ENCODE measurements around the gene SGO1.
A peak's percentile ranks its signal among the peaks of the same experiment; 100 is the strongest.

Gene SGO1

DNA sequence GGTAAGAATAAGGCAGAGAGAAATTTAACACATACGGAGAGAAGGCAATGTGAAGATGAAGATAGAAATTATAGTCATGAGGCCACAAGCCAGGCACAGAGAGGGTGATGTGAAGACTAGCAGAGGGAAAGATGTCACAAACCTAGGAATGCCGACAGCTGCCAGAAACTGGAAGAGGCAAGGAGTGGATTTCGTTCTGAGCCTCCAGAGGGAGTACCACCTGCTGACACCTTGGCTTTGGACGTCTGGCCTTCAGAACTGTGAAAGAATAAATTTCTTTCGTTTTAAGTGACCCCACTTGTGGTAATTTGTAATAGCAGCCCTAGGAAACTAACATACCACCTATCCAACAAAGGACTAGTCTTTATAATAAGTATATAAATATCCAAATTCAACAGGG is 5.0 kb upstream of the SGO1 start:
- Mint-ChIP-seq H3K4me1 (peaks cover 3 to 8% of the 10 kb centered on the region in 2 donors), H3K27me3 (no peaks in the 10 kb centered on the region), H3K36me3 (no peaks in the 10 kb centered on the region), H3K27ac (no peak overlapping the region), H3K9me3 (peaks cover 0 to 2% of the 10 kb centered on the region in 2 donors), H3K4me3 (no peak overlapping the region)
- ATAC-seq (replicated peaks) (no peak), DNase-seq (no peak)

DNA sequence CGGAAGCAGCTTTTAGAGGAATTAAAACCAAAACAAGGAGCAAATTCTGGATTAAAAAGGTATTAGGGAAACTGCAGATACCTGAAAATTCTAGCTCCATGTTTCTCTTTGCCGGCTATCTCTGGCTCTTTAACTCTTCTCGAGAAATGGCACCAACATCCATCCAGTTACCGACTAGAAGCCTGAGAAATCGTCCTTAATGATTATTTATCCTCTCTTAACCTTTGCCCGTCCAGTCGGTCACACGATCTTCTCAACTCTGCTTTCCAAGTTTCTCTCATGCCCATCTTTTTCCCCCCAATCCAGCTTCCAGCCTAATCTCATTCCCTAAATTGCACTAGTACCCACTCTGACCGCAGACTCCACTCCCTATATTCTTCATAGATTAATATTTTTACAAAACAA is 596 bp upstream of the SGO1 start:
- ATAC-seq (replicated peaks) (peak; percentile 3 to 6), DNase-seq (no peak)
- Mint-ChIP-seq H3K27me3 (no peaks in the 10 kb centered on the region), H3K9me3 (no peaks in the 10 kb centered on the region), H3K4me1 (no peaks in the 10 kb centered on the region), H3K4me3 (no peak overlapping the region), H3K36me3 (peaks cover 4 to 5% of the 10 kb centered on the region in 2 donors), H3K27ac (no peak overlapping the region)

DNA sequence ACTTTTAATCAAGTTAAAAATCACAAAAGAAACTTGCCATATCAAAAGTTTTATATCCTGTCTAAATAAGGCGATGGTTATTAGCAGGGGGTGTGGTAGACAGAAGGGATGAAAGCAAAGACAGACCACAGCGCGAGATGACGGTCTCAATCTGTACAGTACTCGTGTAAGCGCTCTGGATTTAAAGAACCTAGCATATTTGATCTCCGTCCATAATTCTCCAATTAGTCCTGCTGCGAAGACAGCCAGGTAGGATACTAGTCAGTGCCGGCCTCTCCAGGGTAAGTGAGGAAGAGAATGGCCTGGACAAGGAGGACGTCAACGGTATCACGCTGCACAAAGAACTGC is 701 bp downstream of the SGO1 start:
- peak; percentile 4 for DNase-seq
- no peaks in the 10 kb centered on the region for H3K27me3 Mint-ChIP-seq

DNA sequence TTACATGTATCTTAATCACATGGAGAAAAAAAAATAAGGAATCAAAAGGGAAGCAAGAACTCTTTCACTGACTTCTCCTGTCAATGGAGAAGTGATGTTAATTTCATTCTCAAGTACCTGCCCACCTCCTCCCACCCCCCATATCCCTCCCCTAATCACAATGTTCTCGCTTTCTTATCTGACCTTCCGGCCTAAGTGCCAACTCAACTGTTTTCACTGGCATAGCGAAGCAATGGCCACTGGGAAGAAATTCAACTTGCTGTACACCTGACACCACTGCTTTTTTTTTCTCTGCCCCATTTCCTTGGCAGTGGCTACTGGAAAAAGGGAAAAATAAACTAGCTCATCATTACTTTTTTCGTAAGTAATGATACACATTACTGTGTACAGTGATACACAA is 3.8 kb downstream of the SGO1 start:
- Mint-ChIP-seq H3K4me3 (no peak overlapping the region), H3K4me1 (peaks cover 0 to 6% of the 10 kb centered on the region in 2 donors), H3K9me3 (no peaks in the 10 kb centered on the region), H3K27me3 (no peaks in the 10 kb centered on the region), H3K36me3 (peaks cover 16 to 27% of the 10 kb centered on the region in 2 donors), H3K27ac (no peak overlapping the region)
- DNase-seq (no peak), ATAC-seq (replicated peaks) (no peak)

More for the DNA sequence above, 701 bp downstream of the SGO1 start:
- H3K4me1 Mint-ChIP-seq, result no peaks in the 10 kb centered on the region
- H3K4me3 Mint-ChIP-seq, result no peak overlapping the region
- no peak overlapping the region for H3K27ac Mint-ChIP-seq
- no peaks in the 10 kb centered on the region for H3K9me3 Mint-ChIP-seq
- peak; percentile 2 to 16 for ATAC-seq (replicated peaks)
- H3K36me3 Mint-ChIP-seq, result peaks cover 6 to 7% of the 10 kb centered on the region in 2 donors

DNA sequence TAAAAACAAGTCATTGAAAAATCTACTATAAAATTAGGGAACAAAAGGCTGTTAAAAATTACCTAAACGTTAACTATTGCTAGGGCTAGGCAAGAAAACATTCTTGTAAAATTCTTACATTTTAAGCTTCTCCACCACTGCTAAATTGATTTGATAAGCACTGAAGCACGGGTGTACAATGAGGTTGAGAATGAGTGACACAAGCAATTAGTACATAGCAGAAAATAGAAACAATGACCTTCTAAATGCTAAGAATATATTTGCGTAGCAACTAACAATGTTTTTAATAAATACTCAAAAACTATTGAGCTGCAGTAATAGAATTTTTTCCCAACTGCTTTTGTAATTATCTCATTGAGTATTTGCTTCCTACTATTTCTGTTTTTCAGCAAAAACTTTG is 4.7 kb downstream of the SGO1 start:
- H3K27me3 Mint-ChIP-seq, result no peaks in the 10 kb centered on the region
- H3K4me3 Mint-ChIP-seq, result no peak overlapping the region
- H3K36me3 Mint-ChIP-seq, result peaks cover 16 to 27% of the 10 kb centered on the region in 2 donors

DNA sequence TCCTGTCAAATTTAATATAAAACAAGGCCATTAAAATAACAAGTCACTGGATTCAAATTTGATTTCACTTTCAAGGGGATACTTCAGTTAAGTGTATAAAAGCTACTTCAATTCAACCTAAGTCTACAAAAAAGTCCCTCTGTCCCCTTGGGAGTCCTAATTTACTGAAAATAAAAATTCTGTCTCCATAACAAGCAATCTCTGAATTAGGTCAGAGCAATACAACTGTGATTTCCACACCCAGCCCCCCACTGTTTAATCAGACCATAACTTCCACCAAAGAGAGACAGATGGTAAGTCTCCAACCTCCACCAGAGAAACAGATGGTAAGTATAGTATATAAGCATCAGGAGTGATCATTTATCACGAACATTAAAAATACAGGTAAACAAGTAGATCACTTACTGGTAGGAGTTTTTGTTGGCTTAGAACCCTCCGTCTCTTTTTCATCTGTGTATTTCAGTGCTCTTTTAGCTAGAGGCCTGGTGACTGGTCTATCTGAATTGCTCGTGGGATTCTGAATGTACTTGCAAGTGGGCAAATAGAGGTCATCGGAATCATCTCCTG is 12.1 kb downstream of the SGO1 start:
- H3K4me3 Mint-ChIP-seq, result no peak overlapping the region

More for the DNA sequence above, 4.7 kb downstream of the SGO1 start:
- Mint-ChIP-seq H3K9me3 (no peaks in the 10 kb centered on the region), H3K4me1 (peaks cover 0 to 6% of the 10 kb centered on the region in 2 donors), H3K27ac (no peak overlapping the region)
- DNase-seq (no peak), ATAC-seq (replicated peaks) (no peak)

DNA sequence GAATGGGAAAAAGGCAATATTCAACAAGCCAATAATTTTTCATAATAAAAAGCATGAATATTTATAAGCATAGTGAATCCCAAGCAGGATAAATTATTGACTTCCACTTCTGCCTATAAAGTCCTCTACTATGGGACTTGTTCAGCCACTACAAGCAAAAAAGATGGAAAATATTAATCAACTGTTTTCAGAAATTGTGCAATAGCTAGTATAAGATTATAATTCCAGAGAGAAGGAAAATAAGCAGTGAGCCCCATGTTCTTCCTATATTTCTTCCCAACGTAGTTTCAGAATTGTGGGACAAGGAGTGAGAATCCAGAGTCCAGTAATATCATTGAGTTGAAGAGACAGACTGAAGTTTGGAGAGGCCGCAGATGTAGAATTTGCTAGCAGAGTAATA is 24.3 kb downstream of the SGO1 start:
- peaks cover 30 to 42% of the 10 kb centered on the region in 2 donors for H3K36me3 Mint-ChIP-seq
- peaks cover 0 to 1% of the 10 kb centered on the region in 2 donors for H3K9me3 Mint-ChIP-seq
- H3K4me1 Mint-ChIP-seq, result peaks cover 16 to 51% of the 10 kb centered on the region in 2 donors
- no peak for DNase-seq
- ATAC-seq (replicated peaks), result no peak
- H3K4me3 Mint-ChIP-seq, result no peak overlapping the region
- H3K27me3 Mint-ChIP-seq, result no peaks in the 10 kb centered on the region
- no peak overlapping the region for H3K27ac Mint-ChIP-seq

More for the DNA sequence above, 12.1 kb downstream of the SGO1 start:
- ATAC-seq (replicated peaks), result peak; percentile 53 to 59
- no peak overlapping the region for H3K27ac Mint-ChIP-seq
- H3K4me1 Mint-ChIP-seq, result peaks cover 7 to 13% of the 10 kb centered on the region in 2 donors
- H3K9me3 Mint-ChIP-seq, result no peaks in the 10 kb centered on the region
- H3K36me3 Mint-ChIP-seq, result peaks cover 13 to 21% of the 10 kb centered on the region in 2 donors
- DNase-seq, result no peak
- H3K27me3 Mint-ChIP-seq, result no peaks in the 10 kb centered on the region

DNA sequence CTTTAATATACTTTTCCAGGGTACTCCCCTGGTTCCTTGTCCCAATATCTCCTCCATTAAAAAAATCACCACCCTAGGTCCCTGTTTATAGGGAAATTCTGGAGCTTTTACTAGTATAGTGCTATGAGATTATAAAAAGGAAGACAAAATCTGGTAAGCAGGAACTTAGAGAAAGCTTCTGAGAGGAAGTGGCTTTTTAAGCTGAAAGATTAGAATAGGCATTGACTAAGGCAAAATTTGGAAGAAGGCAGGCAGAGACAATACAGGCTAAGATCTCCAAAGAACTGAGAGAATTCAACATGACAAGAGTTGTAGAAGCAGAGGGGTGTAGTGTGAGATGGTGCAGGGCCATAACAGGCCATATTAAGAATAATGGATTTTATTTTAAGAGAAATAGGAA is 25.8 kb downstream of the SGO1 start:
- ATAC-seq (replicated peaks) (no peak), DNase-seq (no peak)
- Mint-ChIP-seq H3K9me3 (peaks cover 0 to 1% of the 10 kb centered on the region in 2 donors), H3K36me3 (peaks cover 29 to 40% of the 10 kb centered on the region in 2 donors), H3K27me3 (no peaks in the 10 kb centered on the region), H3K27ac (peak overlapping the region; percentile 75), H3K4me1 (peaks cover 18 to 51% of the 10 kb centered on the region in 2 donors), H3K4me3 (no peak overlapping the region)

DNA sequence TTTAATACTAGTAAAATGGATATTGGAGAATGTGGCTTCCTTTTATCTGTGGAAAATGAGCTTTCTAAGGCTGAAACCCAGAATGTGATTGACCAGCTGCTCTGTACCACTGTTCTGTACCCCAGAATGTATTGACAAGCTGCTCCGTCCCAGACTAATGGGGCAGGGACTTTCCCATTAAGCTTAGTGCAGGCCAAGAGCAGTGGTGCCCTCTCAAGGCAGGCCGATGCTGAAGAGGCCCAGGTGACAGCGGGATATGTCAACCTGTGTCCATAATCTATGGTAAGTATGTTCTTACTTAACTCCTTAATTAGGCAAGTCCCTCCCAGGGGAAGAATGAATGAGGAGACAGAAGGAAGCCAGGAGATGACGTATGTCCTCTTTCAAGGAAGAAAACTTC is 31.1 kb downstream of the SGO1 start:
- Mint-ChIP-seq H3K9me3 (no peaks in the 10 kb centered on the region), H3K4me1 (peaks cover 6% of the 10 kb centered on the region in 2 donors), H3K27ac (peak overlapping the region; percentile 20), H3K36me3 (peaks cover 29 to 31% of the 10 kb centered on the region in 2 donors), H3K27me3 (no peaks in the 10 kb centered on the region), H3K4me3 (no peak overlapping the region)
- peak; percentile 29 to 42 for ATAC-seq (replicated peaks)
- no peak for DNase-seq

DNA sequence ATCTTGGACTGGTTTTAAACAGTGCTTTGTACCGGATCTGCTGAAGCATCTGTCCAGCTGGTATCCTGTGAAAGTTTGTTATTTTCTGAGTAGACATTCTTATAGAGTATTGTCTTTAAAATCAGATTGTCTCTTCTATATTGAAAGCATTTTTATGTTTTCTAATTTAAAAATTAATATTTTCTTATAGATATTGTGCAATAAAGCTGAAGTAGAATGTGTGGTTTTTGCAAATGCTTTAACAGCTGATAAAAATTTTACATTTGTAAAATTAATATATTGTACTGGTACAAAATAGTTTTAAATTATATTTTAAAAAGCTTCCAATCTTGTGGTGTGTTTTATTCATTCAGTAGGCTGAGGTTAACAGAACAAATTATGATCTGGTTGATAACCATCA is 31.9 kb downstream of the SGO1 start:
- Mint-ChIP-seq H3K27me3 (no peaks in the 10 kb centered on the region), H3K4me3 (no peak overlapping the region), H3K36me3 (peaks cover 30 to 31% of the 10 kb centered on the region in 2 donors), H3K4me1 (peaks cover 0 to 2% of the 10 kb centered on the region in 2 donors), H3K27ac (no peak overlapping the region), H3K9me3 (no peaks in the 10 kb centered on the region)
- ATAC-seq (replicated peaks) (no peak), DNase-seq (no peak)

DNA sequence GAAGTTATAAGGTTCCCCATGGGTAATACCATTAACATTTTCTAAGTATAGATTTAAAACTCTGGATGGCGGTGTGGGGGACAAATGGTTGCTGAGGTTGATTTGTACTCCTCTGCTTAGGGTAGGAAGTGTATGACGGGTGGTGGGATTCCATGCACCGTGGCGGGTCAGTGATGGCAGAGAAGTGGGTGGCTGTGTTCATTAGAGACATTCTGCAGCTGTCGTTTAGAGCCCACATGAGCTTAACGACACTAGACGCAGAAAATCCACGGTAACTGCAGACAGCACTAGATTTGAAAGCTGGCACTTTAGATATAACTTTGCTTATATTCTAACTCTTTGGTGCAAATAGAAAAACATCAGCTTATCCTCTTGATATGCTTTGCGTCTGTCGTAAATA is 37.5 kb downstream of the SGO1 start:
- H3K36me3 Mint-ChIP-seq, result peaks cover 26 to 37% of the 10 kb centered on the region in 2 donors
- H3K4me3 Mint-ChIP-seq, result no peak overlapping the region
- no peaks in the 10 kb centered on the region for H3K9me3 Mint-ChIP-seq
- no peaks in the 10 kb centered on the region for H3K4me1 Mint-ChIP-seq
- H3K27ac Mint-ChIP-seq, result no peak overlapping the region
- no peak for ATAC-seq (replicated peaks)
- H3K27me3 Mint-ChIP-seq, result no peaks in the 10 kb centered on the region
- no peak for DNase-seq

DNA sequence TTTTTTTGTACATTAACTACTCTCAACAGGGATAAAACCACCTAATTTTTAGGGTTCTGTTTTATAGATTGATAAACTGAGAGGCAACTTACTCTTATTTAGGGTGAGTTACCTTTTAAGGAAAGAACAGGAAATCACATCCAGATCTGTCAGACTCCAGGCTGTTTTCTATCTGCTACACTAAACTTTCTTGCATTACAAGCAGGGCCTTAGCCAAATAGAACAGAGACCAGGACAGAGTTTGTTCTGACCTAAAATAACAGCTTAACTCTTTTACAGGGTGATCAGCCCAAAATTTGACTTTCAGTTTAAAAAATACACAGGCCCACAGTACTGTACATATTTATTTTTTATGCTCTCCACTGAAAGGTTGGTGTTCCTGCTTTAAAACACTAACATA is 38.6 kb downstream of the SGO1 start:
- no peaks in the 10 kb centered on the region for H3K27me3 Mint-ChIP-seq
- ATAC-seq (replicated peaks) (no peak), DNase-seq (no peak)
- H3K4me1 Mint-ChIP-seq, result no peaks in the 10 kb centered on the region
- H3K36me3 Mint-ChIP-seq, result peaks cover 36 to 48% of the 10 kb centered on the region in 2 donors
- H3K9me3 Mint-ChIP-seq, result no peaks in the 10 kb centered on the region
- H3K4me3 Mint-ChIP-seq, result no peak overlapping the region
- no peak overlapping the region for H3K27ac Mint-ChIP-seq

DNA sequence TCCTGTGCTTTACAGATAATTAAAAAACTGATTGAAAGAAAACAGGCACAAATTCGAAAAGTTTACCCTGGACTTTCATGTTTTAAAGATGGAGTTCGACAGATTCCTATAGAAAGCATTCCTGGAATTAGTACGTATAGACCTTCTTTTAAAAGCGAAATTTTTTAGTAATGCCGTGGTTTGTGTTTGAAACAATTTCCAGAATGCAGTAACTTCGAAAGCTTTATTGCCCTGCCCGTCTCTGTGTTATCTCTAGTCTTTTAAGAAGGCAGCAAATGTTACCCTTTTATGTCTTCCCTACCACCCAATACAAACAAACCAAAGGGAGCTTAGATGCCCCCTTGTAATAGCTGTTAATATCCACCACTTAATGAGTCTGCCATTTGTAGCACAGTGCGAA is 39.7 kb downstream of the SGO1 start:
- no peaks in the 10 kb centered on the region for H3K9me3 Mint-ChIP-seq
- H3K4me3 Mint-ChIP-seq, result no peak overlapping the region
- H3K4me1 Mint-ChIP-seq, result no peaks in the 10 kb centered on the region
- no peak for DNase-seq
- no peaks in the 10 kb centered on the region for H3K27me3 Mint-ChIP-seq
- peaks cover 39 to 51% of the 10 kb centered on the region in 2 donors for H3K36me3 Mint-ChIP-seq
- no peak overlapping the region for H3K27ac Mint-ChIP-seq
- no peak for ATAC-seq (replicated peaks)

DNA sequence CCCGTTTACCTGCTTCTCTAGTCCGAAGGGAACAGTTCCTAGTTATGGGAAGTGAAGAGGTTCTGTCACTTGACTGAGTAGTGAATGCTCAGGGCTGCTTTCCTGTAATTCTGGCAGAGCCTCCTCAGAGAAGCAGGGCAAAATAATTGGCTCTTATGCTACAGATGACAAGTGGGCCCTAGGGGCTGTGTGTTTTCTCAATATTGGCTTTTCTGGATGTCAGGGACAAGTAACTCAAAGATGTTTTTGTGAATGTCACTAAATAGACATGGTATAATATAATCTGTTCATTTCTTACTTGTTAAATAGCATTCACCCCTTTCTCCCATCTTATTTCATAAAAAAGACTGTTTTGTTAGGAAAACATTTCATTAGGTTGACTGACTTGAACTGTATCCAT is 40.1 kb downstream of the SGO1 start:
- Mint-ChIP-seq H3K9me3 (no peaks in the 10 kb centered on the region), H3K27ac (no peak overlapping the region), H3K27me3 (no peaks in the 10 kb centered on the region), H3K4me1 (peaks cover 2 to 3% of the 10 kb centered on the region in 2 donors), H3K36me3 (peaks cover 42 to 54% of the 10 kb centered on the region in 2 donors), H3K4me3 (no peak overlapping the region)
- ATAC-seq (replicated peaks), result no peak
- DNase-seq, result no peak

DNA sequence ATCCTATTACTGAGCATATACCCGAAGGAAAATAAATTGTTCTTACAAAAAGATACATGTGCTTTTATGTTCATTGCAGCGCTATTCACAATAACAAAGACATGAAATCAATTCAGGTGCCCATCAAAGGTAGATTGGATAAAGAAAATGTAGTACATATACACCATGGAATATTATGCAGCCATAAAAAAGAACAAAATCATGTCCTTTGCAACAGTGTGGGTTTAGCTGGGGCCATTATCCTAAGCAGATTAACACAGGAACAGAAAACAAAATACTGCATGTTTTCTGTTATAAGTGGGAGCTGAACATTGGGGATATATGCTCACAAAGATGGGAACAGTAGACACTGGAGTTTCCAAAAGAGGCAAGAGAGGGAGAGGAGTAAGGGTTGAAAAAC is 42.5 kb downstream of the SGO1 start:
- H3K36me3 Mint-ChIP-seq, result peaks cover 34 to 53% of the 10 kb centered on the region in 2 donors

More for the DNA sequence above, 42.5 kb downstream of the SGO1 start:
- no peaks in the 10 kb centered on the region for H3K27me3 Mint-ChIP-seq
- no peak overlapping the region for H3K4me3 Mint-ChIP-seq
- ATAC-seq (replicated peaks) (no peak), DNase-seq (no peak)
- H3K27ac Mint-ChIP-seq, result no peak overlapping the region
- no peaks in the 10 kb centered on the region for H3K9me3 Mint-ChIP-seq
- H3K4me1 Mint-ChIP-seq, result peaks cover 3 to 6% of the 10 kb centered on the region in 2 donors

Measured in stimulated activated naive B cell treated with anti-CD40 and anti-IgM and Interleukin-4, amounts not matched to agents 10 μg/mL and 1 μg/mL and 100 μg/mL, for 72 hours (primary cell).